ENCODE results near the gene PDE1A.

- no peak for TF ChIP-seq CTCF (IDR thresholded peaks at IDR 0.05)
- TF ChIP-seq POLR2A (IDR thresholded peaks at IDR 0.05): no peak
Measured at GRCh38 chr2:182428476-182428875, 1.6 kb upstream of the PDE1A start.
